Astrocyte (in vitro differentiated cells and primary cell): ENCODE results near the gene ERAP2.

Experiments used
- CTCF ChIP-seq: IDR thresholded peaks from 2 replicates; pipeline ENCODE4 v1.5.1; 2011; ENCODE audit warnings: low read depth, mild to moderate bottlenecking, inconsistent platforms, low read length, moderate library complexity; ENCODE audit not compliant: insufficient read depth
- EZH2 ChIP-seq: IDR thresholded peaks from 2 replicates; pipeline ENCODE4 v1.6.1; 2012; ENCODE audit warnings: mild to moderate bottlenecking, low read length, inconsistent platforms; ENCODE audit not compliant: insufficient read depth

GRCh38 chr5:96952118-96952750 lies 75.9 kb downstream of the ERAP2 start:
- no peak for TF ChIP-seq CTCF
- no peak for TF ChIP-seq EZH2
